GM13976 (cell line): Measurements from ENCODE around the gene CASP7.

ENCODE experiments used
- DNase-seq: peaks from one replicate; pipeline ENCODE4 v3.0.0; 2012; ENCODE audit warnings: low spot score
- in situ Hi-C: fragments of 300-500 bp; cut with MboI; formaldehyde crosslinking; loops from one replicate; pipeline ENCODE4 v1.12.0; 2022; ENCODE audit warnings: low sequenced_read_pairs, mixed read lengths, inconsistent platforms; ENCODE audit not compliant: unreplicated experiment
- TF ChIP-seq, protein P1 (sequence below): IDR thresholded peaks from 2 replicates; pipeline ENCODE4 v1.5.1; 2012; ENCODE audit warnings: borderline replicate concordance, mild to moderate bottlenecking; ENCODE audit not compliant: insufficient read depth; ENCODE audit errors: extremely low read depth, missing control alignments, control extremely low read depth

CASP7 gene

DNA sequence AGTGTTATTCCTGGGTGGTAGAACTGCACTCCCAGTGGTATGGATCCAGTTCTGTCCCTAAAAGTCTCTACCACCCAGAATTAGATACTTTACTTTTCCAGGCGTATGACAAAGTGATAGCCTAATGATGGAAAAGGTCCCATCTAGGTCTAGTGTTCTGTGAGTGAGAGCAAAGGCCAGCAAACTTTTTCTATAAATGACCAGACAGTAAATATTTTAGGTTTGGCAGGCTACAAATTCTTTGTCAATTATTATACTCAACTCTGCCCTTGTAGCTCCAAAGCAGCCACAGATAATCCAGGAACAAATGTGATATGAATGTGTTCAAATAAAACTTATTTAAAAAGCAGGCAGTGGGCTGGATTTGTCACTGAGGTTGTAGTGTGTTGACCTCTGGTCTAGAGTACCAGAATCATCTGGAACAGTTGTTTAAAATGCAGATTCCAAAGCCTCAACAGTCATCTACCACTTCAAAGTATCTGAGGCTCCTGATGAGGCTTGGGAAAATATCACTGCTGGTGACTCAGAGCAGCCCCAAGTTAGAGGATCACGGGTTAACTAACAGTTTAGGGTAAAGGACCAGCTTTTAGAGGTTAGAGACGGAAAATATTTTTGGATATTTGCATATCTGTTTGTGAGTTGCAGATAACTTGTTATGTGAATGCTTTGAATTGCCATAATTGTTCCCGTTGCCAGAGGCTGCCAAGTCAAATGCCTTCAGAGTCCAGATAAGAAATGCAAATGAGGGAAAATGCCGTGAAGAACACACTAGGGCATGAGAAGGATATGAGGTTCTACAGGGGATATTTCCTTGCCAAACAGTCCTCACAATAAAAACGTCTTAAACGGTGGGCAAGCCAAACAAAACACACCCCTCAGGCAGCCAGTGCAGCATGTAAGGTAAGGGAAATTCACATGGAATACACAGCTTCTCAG is 35.3 kb upstream of the CASP7 start:
- TF ChIP-seq, protein P1, sequence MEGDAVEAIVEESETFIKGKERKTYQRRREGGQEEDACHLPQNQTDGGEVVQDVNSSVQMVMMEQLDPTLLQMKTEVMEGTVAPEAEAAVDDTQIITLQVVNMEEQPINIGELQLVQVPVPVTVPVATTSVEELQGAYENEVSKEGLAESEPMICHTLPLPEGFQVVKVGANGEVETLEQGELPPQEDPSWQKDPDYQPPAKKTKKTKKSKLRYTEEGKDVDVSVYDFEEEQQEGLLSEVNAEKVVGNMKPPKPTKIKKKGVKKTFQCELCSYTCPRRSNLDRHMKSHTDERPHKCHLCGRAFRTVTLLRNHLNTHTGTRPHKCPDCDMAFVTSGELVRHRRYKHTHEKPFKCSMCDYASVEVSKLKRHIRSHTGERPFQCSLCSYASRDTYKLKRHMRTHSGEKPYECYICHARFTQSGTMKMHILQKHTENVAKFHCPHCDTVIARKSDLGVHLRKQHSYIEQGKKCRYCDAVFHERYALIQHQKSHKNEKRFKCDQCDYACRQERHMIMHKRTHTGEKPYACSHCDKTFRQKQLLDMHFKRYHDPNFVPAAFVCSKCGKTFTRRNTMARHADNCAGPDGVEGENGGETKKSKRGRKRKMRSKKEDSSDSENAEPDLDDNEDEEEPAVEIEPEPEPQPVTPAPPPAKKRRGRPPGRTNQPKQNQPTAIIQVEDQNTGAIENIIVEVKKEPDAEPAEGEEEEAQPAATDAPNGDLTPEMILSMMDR, result no peak
- no peak for DNase-seq
- in situ Hi-C loops, result no loop called here

DNA sequence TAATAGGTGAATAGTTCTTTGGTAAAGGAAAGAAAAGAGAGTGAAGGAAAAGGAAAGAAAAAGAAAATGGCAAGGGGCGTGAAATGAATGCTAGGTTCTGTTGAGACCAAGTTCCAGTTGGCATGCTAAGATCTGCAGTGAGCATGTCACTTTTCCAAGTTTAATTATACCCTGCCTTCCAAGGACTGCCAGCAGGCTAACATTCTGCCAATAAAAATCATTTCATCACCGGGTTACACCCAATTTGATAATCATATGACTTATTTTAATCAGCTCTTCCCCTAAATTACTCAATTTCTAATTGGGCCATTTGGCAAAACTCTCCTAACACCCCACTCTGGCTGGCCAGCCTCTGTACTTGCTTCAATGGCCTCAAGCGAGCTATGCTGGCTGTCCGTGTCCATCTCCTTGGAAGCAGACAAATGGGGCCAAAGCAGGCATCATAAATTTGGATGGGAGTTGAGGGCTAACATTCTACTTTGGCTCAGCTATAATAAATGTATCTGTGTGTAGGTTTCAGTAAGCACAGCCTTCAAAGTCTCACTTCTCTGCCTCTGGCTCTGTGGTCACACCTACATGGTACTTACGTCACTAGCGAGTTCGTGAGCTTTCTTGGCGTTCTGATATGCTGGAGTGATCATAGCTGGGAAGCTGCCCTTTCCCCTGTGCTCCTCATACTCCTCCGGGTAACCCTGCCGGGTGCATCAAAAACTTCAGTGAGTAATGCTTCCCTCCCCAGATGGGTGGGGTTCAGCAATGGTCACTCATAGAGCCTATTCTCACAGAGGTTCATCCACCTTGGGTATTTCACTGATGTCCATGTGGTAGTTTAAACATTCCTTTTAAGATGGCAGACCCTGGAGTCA is 33.1 kb upstream of the CASP7 start:
- in situ Hi-C loops, result no loop called here
- TF ChIP-seq, protein P1, result no peak
- no peak for DNase-seq

DNA sequence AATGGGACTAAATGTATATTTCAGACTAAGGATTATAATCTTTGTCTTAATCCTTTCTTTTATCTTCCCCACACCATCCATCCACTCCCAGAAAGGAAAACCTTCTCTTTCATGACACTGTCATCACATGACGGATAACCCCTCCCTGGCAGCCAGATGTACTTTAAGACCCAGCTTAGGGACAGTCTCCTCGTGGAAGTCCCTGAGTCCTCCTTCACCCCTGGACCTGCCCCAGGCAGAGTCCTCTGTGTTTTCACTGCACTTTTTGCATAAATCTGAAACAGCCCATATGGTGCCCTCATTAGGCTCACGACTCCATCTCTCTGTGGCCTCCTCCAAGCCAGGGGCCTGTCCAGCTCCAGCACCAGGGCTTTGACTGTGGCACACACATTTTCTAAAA is 31.9 kb upstream of the CASP7 start:
- TF ChIP-seq, protein P1, result no peak
- in situ Hi-C loops, result no loop called here
- DNase-seq, result no peak

DNA sequence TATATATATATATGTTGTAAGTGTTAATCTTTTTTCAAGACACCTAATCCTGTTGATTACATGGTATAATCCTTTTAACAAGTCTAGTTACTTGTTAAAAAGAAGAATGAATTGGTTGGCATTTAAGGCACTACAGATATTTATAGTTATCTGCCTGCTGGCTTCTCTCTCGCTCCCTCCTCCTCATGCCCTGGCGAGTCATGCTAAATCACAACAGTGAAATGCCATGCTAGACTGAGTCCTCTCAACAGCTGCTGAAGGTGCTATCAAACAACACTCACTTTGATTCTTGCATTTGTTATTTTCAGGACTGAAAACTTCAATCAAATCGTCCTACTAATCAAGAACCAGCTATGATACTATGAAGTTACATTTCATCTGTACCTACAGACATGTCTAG is 31.2 kb upstream of the CASP7 start:
- no peak for DNase-seq
- in situ Hi-C loops, result no loop called here
- TF ChIP-seq, protein P1, result no peak

DNA sequence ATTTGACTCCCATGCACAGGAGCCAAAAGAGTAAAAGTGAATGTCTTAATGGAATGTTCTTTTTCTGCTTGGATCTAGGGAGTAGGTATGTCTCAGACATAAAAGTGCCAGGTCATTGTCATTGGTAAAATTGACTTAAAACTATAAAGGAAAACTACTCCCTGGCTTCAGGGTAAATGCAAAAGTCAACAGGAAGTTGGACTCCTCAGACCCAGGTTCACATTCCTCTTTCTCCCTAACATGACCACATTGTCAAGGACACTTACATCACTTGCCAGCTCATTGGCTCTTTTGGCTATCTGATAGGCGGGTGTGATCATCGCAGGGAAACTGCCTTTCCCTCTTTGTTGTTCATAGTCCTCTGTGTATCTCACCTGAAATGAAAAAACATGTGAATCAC is 29.5 kb upstream of the CASP7 start:
- DNase-seq, result no peak
- TF ChIP-seq, protein P1, result no peak
- in situ Hi-C loops, result no loop called here

DNA sequence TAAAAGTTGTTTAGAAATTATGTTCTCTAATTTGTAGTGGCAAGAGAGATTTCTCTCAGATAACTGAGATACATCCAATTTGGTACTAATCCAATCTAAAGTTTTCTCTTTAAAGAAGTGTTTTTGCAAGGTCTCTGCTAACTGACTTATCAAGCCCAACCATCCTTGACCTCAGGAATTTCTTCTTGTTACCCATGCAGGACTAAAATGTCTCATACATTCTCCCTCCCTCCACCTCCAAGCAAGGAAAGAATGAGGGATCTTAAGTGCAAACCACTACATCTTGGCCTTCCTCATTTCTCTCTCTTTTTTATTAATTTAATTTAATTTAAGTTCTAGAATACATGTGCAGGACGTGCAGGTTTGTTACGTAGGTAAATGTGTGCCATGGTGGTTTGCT is 28.7 kb upstream of the CASP7 start:
- TF ChIP-seq, protein P1, result no peak
- in situ Hi-C loops, result no loop called here
- DNase-seq, result no peak
